ENCODE data around the gene PDZRN3.

DNA sequence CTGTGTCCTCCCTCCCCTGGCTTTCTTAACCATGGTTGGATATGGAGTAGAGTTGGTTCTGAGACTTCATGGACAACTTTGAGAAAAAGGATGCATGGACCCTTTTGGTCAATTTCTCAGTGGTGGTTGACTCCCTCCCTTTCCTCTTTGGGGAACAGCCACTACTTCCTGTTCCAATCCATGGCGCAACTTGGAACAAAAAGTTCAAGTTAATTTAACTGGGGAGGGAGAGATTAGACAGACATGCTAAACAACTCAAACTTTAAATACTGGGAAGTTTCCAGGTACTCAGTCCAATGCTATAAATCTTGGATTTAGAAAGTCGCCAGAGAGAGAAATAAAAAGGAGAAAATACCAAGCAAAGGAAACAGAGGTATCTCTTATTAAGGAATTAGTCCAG is 202.2 kb downstream of the PDZRN3 start:
- no peak for TF ChIP-seq EZH2 (IDR thresholded peaks at IDR 0.05; ENCODE audit: insufficient read depth, low read length)
- TF ChIP-seq, protein P1, sequence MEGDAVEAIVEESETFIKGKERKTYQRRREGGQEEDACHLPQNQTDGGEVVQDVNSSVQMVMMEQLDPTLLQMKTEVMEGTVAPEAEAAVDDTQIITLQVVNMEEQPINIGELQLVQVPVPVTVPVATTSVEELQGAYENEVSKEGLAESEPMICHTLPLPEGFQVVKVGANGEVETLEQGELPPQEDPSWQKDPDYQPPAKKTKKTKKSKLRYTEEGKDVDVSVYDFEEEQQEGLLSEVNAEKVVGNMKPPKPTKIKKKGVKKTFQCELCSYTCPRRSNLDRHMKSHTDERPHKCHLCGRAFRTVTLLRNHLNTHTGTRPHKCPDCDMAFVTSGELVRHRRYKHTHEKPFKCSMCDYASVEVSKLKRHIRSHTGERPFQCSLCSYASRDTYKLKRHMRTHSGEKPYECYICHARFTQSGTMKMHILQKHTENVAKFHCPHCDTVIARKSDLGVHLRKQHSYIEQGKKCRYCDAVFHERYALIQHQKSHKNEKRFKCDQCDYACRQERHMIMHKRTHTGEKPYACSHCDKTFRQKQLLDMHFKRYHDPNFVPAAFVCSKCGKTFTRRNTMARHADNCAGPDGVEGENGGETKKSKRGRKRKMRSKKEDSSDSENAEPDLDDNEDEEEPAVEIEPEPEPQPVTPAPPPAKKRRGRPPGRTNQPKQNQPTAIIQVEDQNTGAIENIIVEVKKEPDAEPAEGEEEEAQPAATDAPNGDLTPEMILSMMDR (IDR thresholded peaks at IDR 0.05; ENCODE audit: insufficient read depth, low read depth, low read length), result no peak

Measured in astrocyte (in vitro differentiated cells and primary cell).